ENCODE measurements around the gene TEAD3.

TEAD3 gene

DNA sequence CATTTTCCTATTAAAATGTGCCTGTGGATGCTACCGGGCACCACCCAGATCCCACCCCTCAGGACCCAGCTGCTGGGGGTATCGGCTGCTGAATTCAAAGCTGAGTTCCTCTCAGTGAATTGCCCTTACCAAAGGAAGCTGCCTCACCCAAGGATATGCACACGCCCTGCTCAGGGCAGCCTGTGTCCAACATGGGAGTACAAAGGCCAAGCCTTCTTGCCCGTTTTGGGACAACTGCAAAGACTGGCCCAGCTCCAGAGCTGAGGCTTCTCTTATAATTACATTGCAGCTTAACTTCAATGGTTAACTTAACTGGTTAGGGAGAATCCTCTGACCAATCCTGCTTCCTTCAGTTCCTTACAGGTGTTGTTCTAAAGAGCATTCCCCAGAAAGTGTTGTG lies 64.6 kb downstream of the TEAD3 start:
- Histone ChIP-seq H3K27ac (ENCODE audit: low read depth, low read length) (no peak overlapping the region), H3K27me3 (ENCODE audit: insufficient read depth, low read length) (no peaks in the 10 kb centered on the region), H3K4me3 (ENCODE audit: low read depth, low read length) (no peak overlapping the region), H3K79me2 (ENCODE audit: control insufficient read depth, insufficient read depth, low read length, unreplicated experiment) (no peaks in the 10 kb centered on the region), H3K36me3 (ENCODE audit: insufficient read depth, low read length) (peaks cover 18% of the 10 kb centered on the region), H3K4me1 (ENCODE audit: control insufficient read depth, insufficient read depth, low read length, unreplicated experiment) (peaks cover 17% of the 10 kb centered on the region), H2AFZ (ENCODE audit: low read length, unreplicated experiment) (no peak overlapping the region)

DNA sequence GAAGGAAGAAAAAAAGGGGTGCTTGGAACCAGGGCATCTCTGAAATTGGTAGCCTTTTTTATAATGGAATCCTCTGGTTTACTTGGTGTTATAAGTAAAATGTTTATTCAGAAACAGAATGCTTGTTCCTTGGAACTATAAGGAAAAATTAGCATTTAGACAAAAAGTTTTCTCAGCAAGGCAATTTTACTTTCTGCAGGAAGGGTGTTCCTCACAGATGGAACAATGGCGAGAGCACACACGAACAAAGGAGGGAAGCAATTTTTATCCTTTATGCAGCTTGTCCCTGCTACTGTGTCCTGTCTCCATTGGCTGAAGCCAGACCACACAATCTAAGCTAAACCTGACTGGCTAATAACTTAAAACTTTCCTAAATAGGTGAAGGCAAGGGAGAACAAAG lies 67.4 kb downstream of the TEAD3 start:
- no peaks in the 10 kb centered on the region for H3K27me3 ChIP-seq (ENCODE audit: insufficient read depth, low read length)
- peaks cover 29% of the 10 kb centered on the region for H3K36me3 ChIP-seq (ENCODE audit: insufficient read depth, low read length)
- H3K4me1 ChIP-seq (ENCODE audit: control insufficient read depth, insufficient read depth, low read length, unreplicated experiment): peaks cover 46% of the 10 kb centered on the region
- H3K27ac ChIP-seq (ENCODE audit: low read depth, low read length): peak overlapping the region; percentile 86; the same call in 1 of the 2 replicates
- H3K4me3 ChIP-seq (ENCODE audit: low read depth, low read length): no peak overlapping the region
- no peak overlapping the region for H2AFZ ChIP-seq (ENCODE audit: low read length, unreplicated experiment)
- no peaks in the 10 kb centered on the region for H3K79me2 ChIP-seq (ENCODE audit: control insufficient read depth, insufficient read depth, low read length, unreplicated experiment)

DNA sequence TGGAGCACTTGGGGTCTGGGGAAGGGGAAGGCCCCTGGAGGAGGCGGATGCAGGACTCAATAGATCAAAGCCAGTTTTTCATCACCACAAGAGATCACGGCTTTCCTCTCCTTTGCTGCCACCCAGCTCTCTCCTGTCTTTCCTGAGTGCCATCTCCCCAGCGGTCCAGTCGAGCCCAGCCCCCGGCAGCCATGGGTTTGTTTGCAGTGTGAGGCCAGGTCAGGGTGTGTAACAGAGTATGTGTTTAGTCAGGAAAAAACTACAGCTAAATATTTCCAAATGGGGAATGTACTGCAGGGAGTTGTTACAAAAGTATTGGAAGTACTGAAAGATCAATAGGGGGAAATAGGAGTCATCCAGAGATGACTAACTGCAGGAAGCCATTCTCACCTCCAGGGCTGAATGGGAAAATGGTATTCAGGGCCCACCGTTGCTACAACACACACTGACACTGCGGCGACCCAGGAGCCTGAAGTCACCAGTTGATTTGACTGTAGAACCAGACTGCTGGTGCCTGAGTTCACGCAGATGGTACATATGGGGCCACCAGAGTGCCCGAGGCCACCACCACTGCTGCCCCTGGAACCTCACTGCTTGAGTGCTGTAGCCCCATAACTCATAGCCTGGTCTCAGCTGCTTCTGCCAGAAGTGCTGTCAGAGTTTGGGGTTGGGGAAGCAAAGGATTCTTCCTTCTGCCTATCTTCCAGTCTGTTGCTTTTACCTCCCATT lies 68.3 kb downstream of the TEAD3 start:
- H2AFZ ChIP-seq (ENCODE audit: low read length, unreplicated experiment): no peak overlapping the region
- H3K4me3 ChIP-seq (ENCODE audit: low read depth, low read length): peak overlapping the region; percentile 51
- peaks cover 49% of the 10 kb centered on the region for H3K4me1 ChIP-seq (ENCODE audit: control insufficient read depth, insufficient read depth, low read length, unreplicated experiment)
- peaks cover 33% of the 10 kb centered on the region for H3K36me3 ChIP-seq (ENCODE audit: insufficient read depth, low read length)
- H3K79me2 ChIP-seq (ENCODE audit: control insufficient read depth, insufficient read depth, low read length, unreplicated experiment): no peaks in the 10 kb centered on the region
- H3K27ac ChIP-seq (ENCODE audit: low read depth, low read length): peak overlapping the region; percentile 86
- no peaks in the 10 kb centered on the region for H3K27me3 ChIP-seq (ENCODE audit: insufficient read depth, low read length)

DNA sequence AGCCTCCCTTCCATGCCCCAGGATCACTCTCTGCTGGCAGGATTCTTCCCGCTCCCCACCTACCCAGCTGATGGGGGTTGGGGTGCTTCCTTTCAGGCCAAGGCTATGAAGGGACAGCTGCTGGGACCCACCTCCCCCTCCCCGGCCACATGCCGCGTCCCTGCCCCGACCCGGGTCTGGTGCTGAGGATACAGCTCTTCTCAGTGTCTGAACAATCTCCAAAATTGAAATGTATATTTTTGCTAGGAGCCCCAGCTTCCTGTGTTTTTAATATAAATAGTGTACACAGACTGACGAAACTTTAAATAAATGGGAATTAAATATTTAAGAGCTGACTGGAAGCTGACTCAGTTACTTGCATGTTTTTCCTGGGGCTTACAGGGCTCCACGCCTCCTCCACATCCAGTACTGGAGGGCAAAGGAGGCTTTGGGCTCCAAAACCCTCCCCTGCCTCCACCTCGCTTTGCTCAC lies 69.0 kb downstream of the TEAD3 start:
- Histone ChIP-seq H3K4me1 (ENCODE audit: control insufficient read depth, insufficient read depth, low read length, unreplicated experiment) (peaks cover 49% of the 10 kb centered on the region), H3K36me3 (ENCODE audit: insufficient read depth, low read length) (peaks cover 33% of the 10 kb centered on the region), H3K27me3 (ENCODE audit: insufficient read depth, low read length) (no peaks in the 10 kb centered on the region), H3K4me3 (ENCODE audit: low read depth, low read length) (peak overlapping the region; percentile 51), H3K27ac (ENCODE audit: low read depth, low read length) (peak overlapping the region; percentile 86), H2AFZ (ENCODE audit: low read length, unreplicated experiment) (no peak overlapping the region), H3K79me2 (ENCODE audit: control insufficient read depth, insufficient read depth, low read length, unreplicated experiment) (no peaks in the 10 kb centered on the region)

DNA sequence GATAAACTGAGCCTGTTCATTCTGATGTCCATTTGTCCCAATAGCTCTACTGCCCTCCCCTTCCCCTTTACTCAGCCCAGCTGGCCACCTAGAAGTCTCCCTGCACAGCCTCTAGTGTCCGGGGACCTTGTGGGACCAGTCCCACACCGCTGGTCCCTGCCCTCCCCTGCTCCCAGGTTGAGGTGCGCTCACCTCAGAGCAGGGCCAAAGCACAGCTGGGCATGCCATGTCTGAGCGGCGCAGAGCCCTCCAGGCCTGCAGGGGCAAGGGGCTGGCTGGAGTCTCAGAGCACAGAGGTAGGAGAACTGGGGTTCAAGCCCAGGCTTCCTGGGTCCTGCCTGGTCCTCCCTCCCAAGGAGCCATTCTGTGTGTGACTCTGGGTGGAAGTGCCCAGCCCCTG lies 69.4 kb downstream of the TEAD3 start:
- H3K4me1 ChIP-seq (ENCODE audit: control insufficient read depth, insufficient read depth, low read length, unreplicated experiment): peaks cover 49% of the 10 kb centered on the region
- no peaks in the 10 kb centered on the region for H3K79me2 ChIP-seq (ENCODE audit: control insufficient read depth, insufficient read depth, low read length, unreplicated experiment)
- H3K36me3 ChIP-seq (ENCODE audit: insufficient read depth, low read length): peaks cover 35% of the 10 kb centered on the region
- H2AFZ ChIP-seq (ENCODE audit: low read length, unreplicated experiment): no peak overlapping the region
- no peak overlapping the region for H3K4me3 ChIP-seq (ENCODE audit: low read depth, low read length)
- peak overlapping the region; percentile 86 for H3K27ac ChIP-seq (ENCODE audit: low read depth, low read length)
- H3K27me3 ChIP-seq (ENCODE audit: insufficient read depth, low read length): no peaks in the 10 kb centered on the region

DNA sequence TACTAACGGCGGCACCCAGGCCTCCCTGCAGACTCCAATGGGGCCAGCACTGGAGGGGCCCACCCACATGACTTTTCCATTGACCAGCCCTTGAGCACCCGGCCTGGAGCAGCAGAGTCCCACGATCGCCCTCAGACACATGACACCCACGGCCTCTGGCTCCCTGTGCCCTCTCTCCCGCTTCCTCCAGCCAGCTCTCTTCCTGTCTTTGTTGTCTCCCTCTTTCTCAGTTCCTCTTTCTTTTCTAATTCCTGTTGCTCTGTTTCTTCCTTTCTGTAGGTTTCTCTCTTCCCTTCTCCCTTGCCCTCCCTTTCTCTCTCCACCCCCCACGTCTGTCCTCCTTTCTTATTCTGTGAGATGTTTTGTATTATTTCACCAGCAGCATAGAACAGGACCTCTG lies 70.8 kb downstream of the TEAD3 start:
- no peak overlapping the region for H2AFZ ChIP-seq (ENCODE audit: low read length, unreplicated experiment)
- peaks cover 40% of the 10 kb centered on the region for H3K36me3 ChIP-seq (ENCODE audit: insufficient read depth, low read length)
- H3K4me1 ChIP-seq (ENCODE audit: control insufficient read depth, insufficient read depth, low read length, unreplicated experiment): peaks cover 49% of the 10 kb centered on the region
- no peak overlapping the region for H3K4me3 ChIP-seq (ENCODE audit: low read depth, low read length)
- no peaks in the 10 kb centered on the region for H3K27me3 ChIP-seq (ENCODE audit: insufficient read depth, low read length)
- H3K79me2 ChIP-seq (ENCODE audit: control insufficient read depth, insufficient read depth, low read length, unreplicated experiment): no peaks in the 10 kb centered on the region
- H3K27ac ChIP-seq (ENCODE audit: low read depth, low read length): peak overlapping the region; percentile 86

DNA sequence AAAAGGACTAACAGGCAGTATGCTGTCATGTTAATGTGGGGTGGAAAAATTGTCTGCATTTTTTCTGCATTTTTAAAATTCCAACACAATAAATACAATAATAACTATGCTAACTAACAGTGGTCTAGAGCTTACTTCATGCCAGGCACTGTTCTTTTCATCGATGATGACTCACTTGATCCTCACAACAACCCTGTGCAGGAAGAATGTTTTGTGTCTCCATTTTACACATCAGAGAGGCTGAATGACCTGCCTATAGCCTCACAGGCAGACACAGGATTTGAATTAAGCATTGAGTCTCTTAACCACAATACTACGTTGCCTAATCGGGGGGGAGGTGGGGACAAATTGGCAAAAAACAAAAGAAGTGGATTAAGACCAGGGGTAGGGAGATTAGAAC lies 71.6 kb downstream of the TEAD3 start:
- Histone ChIP-seq H3K4me1 (ENCODE audit: control insufficient read depth, insufficient read depth, low read length, unreplicated experiment) (peaks cover 49% of the 10 kb centered on the region), H3K27ac (ENCODE audit: low read depth, low read length) (peak overlapping the region; percentile 86), H3K36me3 (ENCODE audit: insufficient read depth, low read length) (peaks cover 38% of the 10 kb centered on the region), H3K79me2 (ENCODE audit: control insufficient read depth, insufficient read depth, low read length, unreplicated experiment) (no peaks in the 10 kb centered on the region), H3K4me3 (ENCODE audit: low read depth, low read length) (no peak overlapping the region), H3K27me3 (ENCODE audit: insufficient read depth, low read length) (no peaks in the 10 kb centered on the region), H2AFZ (ENCODE audit: low read length, unreplicated experiment) (no peak overlapping the region)
